WTC11 (cell line): ENCODE measurements around the gene RCAN3.

Source experiments
- ATF6 ChIP-seq: sonication (generic); formaldehyde crosslinking; IDR thresholded peaks from 2 replicates; pipeline ENCODE4 v1.8.1; 2023; ENCODE audit warnings: mild to moderate bottlenecking, missing genetic modification reagents
- CBFB ChIP-seq: sonication (generic); formaldehyde crosslinking; IDR thresholded peaks from 2 replicates; pipeline ENCODE4 v1.8.1; 2022; ENCODE audit warnings: mild to moderate bottlenecking, low read depth, missing genetic modification reagents
- CTCF ChIP-seq: fragments of 200-600 bp; IDR thresholded peaks from 2 replicates; pipeline ENCODE4 v1.8.0; 2022; ENCODE audit warnings: antibody characterized with exemption
- ELF4 ChIP-seq: sonication (generic); formaldehyde crosslinking; IDR thresholded peaks from 2 replicates; pipeline ENCODE4 v1.8.1; 2022; ENCODE audit warnings: low read depth, mild to moderate bottlenecking, moderate library complexity, missing genetic modification reagents
- ETV6 ChIP-seq: sonication (generic); formaldehyde crosslinking; IDR thresholded peaks from 2 replicates; pipeline ENCODE4 v1.8.1; 2022; ENCODE audit warnings: mild to moderate bottlenecking, missing genetic modification reagents
- FOXJ3 ChIP-seq: sonication (generic); formaldehyde crosslinking; IDR thresholded peaks from 2 replicates; pipeline ENCODE4 v1.9.0; 2021; ENCODE audit warnings: missing genetic modification reagents, mild to moderate bottlenecking, borderline replicate concordance
- SP1 ChIP-seq: sonication (generic); formaldehyde crosslinking; conservative IDR thresholded peaks from 2 replicates; pipeline ENCODE4 v1.8.1; 2022; ENCODE audit warnings: missing genetic modification reagents
- TP53 ChIP-seq: sonication (generic); formaldehyde crosslinking; IDR thresholded peaks from 2 replicates; pipeline ENCODE4 v1.8.1; 2023; ENCODE audit warnings: mild to moderate bottlenecking, missing genetic modification reagents
- ZNF317 ChIP-seq: sonication (generic); formaldehyde crosslinking; IDR thresholded peaks from 2 replicates; pipeline ENCODE4 v1.8.1; 2023; ENCODE audit warnings: low read depth, mild to moderate bottlenecking, moderate library complexity, missing genetic modification reagents, borderline replicate concordance
- TF ChIP-seq, protein P1 (sequence below): sonication (generic); formaldehyde crosslinking; conservative IDR thresholded peaks from 2 replicates; pipeline ENCODE4 v1.8.1; 2022; ENCODE audit warnings: mild to moderate bottlenecking, missing genetic modification reagents
- TF ChIP-seq, protein P2 (sequence below): sonication (generic); formaldehyde crosslinking; IDR thresholded peaks from 2 replicates; pipeline ENCODE4 v1.8.0; 2022; ENCODE audit warnings: missing genetic modification reagents
- TF ChIP-seq, protein P3 (sequence below): sonication (generic); formaldehyde crosslinking; IDR thresholded peaks from 2 replicates; pipeline ENCODE4 v1.8.0; 2022; ENCODE audit warnings: mild to moderate bottlenecking, missing genetic modification reagents

DNA sequence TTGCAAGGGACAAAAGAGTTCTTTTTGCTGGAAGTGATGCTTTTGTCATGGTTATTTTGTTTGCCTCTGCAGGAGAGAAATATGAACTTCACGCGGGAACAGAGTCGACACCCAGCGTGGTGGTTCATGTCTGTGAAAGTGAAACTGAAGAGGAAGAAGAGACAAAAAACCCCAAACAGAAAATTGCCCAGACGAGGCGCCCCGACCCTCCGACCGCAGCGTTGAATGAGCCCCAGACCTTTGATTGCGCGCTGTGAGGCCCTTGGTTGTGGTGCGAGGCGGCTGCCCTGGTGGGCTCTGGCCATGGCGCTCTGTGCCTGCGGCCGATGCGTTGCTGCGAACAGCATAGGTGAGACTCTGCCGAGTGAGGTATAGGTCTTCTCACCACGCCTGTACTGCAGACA is 32.4 kb downstream of the RCAN3 start:
- no peak for TF ChIP-seq CTCF
- TF ChIP-seq, protein P1, sequence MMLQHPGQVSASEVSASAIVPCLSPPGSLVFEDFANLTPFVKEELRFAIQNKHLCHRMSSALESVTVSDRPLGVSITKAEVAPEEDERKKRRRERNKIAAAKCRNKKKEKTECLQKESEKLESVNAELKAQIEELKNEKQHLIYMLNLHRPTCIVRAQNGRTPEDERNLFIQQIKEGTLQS (CRISPR knock-in tag), result no peak
- TF ChIP-seq ATF6 (CRISPR knock-in tag), result no peak
- no peak for TF ChIP-seq TP53
- TF ChIP-seq SP1 (CRISPR knock-in tag), result no peak
- TF ChIP-seq, protein P2, sequence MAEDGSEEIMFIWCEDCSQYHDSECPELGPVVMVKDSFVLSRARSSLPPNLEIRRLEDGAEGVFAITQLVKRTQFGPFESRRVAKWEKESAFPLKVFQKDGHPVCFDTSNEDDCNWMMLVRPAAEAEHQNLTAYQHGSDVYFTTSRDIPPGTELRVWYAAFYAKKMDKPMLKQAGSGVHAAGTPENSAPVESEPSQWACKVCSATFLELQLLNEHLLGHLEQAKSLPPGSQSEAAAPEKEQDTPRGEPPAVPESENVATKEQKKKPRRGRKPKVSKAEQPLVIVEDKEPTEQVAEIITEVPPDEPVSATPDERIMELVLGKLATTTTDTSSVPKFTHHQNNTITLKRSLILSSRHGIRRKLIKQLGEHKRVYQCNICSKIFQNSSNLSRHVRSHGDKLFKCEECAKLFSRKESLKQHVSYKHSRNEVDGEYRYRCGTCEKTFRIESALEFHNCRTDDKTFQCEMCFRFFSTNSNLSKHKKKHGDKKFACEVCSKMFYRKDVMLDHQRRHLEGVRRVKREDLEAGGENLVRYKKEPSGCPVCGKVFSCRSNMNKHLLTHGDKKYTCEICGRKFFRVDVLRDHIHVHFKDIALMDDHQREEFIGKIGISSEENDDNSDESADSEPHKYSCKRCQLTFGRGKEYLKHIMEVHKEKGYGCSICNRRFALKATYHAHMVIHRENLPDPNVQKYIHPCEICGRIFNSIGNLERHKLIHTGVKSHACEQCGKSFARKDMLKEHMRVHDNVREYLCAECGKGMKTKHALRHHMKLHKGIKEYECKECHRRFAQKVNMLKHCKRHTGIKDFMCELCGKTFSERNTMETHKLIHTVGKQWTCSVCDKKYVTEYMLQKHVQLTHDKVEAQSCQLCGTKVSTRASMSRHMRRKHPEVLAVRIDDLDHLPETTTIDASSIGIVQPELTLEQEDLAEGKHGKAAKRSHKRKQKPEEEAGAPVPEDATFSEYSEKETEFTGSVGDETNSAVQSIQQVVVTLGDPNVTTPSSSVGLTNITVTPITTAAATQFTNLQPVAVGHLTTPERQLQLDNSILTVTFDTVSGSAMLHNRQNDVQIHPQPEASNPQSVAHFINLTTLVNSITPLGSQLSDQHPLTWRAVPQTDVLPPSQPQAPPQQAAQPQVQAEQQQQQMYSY, result no peak
- no peak for TF ChIP-seq ETV6
- TF ChIP-seq ELF4 (CRISPR knock-in tag), result no peak
- TF ChIP-seq CBFB (CRISPR knock-in tag), result no peak
- TF ChIP-seq, protein P3, sequence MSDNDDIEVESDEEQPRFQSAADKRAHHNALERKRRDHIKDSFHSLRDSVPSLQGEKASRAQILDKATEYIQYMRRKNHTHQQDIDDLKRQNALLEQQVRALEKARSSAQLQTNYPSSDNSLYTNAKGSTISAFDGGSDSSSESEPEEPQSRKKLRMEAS (CRISPR knock-in tag), result no peak
- TF ChIP-seq FOXJ3, result no peak
- TF ChIP-seq ZNF317 (CRISPR knock-in tag), result no peak
